GM12874 (cell line): ENCODE data around the gene CCDC71.

Source experiments
- CTCF ChIP-seq: IDR thresholded peaks from 2 replicates; pipeline ENCODE4 v1.5.1; 2011; ENCODE audit warnings: low read depth, mild to moderate bottlenecking, control low read depth, low read length, moderate library complexity; ENCODE audit not compliant: insufficient read depth

The CCDC71 gene

GRCh38 chr3:49158103-49158709, 7.9 kb downstream of the CCDC71 start:
- TF ChIP-seq CTCF: peak; percentile 57

- no peak for TF ChIP-seq CTCF
Measured at GRCh38 chr3:49157289-49157688, 8.8 kb downstream of the CCDC71 start.

GRCh38 chr3:49153349-49153912, 12.7 kb downstream of the CCDC71 start:
- no peak for TF ChIP-seq CTCF

GRCh38 chr3:49151610-49152009, 14.5 kb downstream of the CCDC71 start:
- no peak for TF ChIP-seq CTCF

- no peak for TF ChIP-seq CTCF
Measured at GRCh38 chr3:49148159-49148558, 18.0 kb downstream of the CCDC71 start.

GRCh38 chr3:49140080-49140479, 26.1 kb downstream of the CCDC71 start:
- no peak for TF ChIP-seq CTCF

- no peak for TF ChIP-seq CTCF
Measured at GRCh38 chr3:49135499-49135898, 30.6 kb downstream of the CCDC71 start.
